Activated CD8-positive, alpha-beta memory T cell treated with anti-CD3 and anti-CD28 coated beads for 48 hours (primary cell): ENCODE data around the gene GPANK1.

ENCODE experiments used
- DNase-seq, 3 experiments: peaks; one replicate each; pipeline ENCODE4 v3.0.0-alpha.2; 2020; ENCODE audit warnings: low read depth in 2 of 3, low spot score in 2 of 3

The GPANK1 gene

DNA sequence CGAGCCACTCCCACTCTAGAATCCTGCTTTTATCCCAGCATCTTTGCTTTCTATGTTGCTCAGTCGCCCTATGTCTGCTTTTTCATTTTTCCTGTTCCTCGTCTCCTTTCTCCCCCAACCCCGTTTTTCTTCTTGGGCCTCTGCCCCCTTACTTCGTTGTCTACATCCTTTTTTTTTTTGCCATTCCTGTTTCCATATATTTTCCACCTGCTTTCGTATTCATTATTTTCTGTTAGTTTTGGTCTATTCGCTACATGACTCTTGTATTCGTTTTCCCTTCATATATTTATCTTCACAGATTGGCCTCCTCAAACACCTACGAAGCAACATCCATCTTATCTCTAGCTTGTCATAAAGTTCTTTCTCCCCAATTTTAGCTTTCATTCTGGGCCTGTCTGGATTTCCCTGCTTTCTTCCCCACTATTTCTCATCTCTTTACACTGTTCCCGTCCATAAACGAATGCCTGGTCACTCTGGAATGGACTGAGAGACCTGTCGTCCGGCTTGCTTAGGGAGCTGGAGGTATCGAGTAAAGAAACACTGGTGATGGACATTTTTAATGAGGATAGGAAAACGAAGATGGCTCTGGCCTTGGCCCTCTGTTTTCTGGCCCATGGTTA is 43.4 kb downstream of the GPANK1 start:
- no peak for DNase-seq

DNA sequence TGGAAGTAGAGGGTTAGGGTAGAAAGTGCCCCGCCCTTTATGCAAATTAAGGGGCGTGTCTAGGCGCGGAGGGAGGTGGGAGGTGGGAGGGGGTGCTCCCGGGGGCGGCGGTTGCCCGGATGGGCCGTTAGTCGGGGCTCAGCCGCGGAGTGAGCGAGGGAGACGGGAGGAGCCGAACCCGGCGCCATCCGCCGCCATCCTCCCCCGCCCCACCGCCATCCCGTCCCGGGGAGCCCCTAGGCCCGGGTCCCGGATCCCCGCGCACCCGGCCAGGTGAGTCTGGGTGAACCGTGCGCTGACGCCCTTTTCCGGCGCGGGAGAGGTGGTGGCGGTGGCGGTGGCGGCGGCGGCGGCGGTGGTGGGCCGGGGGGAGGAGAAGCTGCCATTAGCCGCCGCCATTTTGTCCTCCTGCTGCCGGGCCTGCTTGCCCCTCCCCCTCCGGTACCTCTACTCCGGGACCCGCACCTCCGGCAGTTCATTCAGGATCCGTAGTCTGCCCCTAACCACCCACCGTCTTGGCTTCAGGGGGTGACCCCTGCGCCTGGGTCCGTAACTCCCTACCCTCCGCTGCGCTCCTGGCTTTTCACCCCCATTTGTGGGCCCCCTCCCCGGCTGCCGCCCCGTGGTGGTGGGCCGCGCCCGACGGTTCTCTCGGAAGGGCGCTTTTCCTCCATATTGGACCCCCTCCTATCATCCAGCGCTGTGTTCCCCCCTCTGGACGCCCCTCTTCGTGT is 44.0 kb downstream of the GPANK1 start, which contains the start of gene PRRC2A:
Gene PRRC2A (plus strand): TSS at position 130 of the 734 bp plus-strand sequence. CDS start 2,075 bp downstream, outside the sequence.
- DNase-seq: peak in 2 of 3 experiments; percentile 86 to 89

DNA sequence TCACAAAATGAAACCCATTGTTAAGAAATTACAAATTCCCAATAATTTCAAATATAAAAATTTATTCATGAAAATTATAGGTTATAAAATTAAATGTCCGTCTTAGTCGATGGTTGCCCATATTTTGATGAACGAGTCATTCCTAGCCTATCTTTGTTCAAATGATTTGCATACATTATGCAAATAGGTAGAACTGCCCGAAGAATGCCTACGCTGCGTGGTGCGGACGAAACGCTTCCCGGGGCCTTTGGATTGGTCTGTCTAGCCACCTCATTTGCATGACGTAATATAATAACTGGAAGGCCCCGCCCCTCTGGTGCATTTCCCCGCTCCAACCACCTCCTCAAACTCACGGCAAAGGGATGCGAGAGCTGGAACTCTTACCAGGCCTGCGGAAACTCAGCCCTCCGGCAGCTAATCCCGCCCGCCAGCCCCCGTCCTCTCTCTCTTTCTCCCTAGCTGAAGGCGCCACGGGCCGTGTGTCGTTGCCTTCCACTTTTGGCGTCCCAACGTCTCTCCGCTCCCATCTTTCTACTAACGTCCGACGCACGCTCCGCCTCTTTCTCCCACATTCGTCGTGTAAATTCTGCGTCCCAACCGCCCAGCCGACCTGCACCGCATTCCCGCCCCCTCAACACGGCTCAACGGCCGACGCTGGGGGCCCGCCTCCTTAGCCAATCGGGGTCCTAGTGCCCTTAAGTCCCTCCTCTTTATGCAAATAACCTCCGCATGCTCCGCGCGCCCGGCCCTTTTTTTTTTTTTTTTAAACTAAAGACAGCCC is 44.8 kb downstream of the GPANK1 start:
- DNase-seq: peak; percentile 81 to 95 (median 85)

DNA sequence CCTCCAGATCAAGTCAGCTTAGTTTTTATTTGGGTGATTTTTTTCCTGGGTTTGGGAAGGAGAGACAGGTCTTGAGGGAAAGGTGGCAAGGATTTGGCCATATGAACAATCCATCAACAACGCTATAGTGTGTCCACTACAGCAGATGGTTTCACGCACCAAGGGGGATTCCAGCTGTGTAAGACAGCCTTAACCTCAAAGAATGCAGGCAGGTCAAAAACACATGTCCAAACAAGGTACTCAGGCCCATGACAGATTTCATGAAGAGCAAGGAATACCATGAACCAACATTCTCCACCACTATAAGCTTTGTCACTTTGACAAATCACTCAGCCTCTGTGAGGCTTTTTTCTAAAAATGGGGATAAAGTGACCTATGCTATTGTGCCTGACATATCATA is 47.8 kb downstream of the GPANK1 start:
- DNase-seq: no peak

DNA sequence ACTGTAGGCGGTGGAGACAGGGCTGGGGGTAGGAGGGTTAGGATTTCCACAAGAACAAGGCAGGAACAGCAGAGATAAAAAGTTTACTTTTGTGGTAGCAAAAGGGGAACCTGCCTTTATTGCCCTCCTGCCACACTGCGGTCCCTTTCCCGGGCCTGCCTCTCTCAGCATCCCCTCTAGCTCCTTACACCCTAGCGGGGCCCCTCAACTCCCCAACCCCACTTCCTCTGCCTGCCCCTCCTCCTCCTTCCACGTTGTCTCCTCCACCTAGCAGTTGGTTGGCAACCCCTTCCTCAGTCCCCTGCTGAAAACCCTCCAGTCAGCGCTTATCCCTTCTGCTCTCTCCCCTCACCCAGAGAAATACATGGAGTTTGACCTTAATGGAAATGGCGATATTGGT is 49.0 kb downstream of the GPANK1 start:
- peak in 1 of 3 experiments; percentile 37 for DNase-seq

DNA sequence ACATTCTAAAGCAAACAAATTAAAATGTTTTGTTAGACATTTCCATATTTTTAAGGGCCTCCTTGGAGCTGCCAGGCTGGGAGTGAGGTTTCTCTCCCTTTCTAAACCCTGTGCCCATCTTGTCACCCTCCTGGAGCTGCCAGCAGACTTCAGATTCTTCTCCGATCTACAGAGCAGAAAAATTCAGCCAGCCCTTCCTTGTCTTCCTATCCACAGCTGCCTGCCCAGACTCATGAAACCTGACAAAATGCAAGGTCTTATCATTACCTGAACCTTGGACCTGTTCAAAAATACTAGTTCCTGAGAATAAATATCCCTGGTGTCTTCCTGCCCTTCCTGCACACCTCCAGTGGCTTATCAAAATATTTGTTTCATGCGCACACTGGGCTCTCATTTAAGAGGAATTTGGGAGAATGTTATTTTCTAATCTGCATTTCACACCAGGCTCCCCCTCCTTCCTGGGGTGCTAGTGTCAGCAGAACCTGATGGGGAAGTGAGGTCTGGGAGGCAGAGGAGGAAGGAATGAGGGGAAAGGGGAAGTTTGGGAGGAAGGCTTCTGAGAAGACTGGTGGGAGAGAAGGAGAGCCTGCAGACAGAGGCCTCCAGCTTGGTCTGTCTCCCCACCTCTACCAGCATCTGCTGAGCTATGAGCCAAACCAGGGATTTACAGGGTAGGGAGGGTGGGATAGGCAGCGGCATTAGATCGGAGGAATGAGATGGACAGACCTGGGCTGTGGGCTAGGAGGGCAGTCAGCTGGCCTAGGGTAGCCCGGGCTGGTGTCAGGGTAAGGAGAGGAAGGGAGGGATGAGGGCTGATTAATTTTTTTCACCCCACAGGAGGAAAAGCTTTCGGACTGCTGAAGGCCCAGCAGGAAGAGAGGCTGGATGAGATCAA is 49.9 kb downstream of the GPANK1 start, which contains the start of gene AIF1:
Gene AIF1 (plus strand): TSS at position 551 of the 895 bp plus-strand sequence. CDS start 96 bp downstream, at position 647.
- no peak for DNase-seq

DNA sequence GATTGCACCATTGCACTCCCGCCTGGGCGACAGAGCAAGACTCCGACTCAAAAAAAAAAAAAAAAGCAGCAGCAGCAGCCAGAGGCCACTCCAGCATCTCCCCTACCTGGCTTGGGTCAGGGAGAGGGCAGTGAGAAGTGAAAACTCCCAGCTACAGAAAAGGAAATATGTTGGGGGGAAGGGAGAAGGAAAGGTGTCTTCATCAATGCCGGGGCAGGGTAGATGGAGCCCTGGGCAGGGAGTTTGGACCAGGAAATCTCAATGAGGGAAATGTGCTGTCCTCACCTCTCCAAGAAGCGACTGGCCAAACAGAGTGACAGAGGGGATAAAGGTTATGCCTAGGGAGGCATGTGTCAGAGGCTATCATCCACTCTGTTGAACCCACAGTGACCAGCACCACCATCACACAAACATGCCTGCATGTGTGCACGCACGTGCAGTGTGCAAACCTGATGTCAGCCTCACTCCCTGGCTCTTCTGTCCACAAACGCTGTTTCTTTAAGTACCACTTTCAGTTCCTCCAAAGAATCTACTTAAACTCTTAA is 50.6 kb downstream of the GPANK1 start:
- no peak for DNase-seq
